Right lobe of liver (tissue), 6 donors: ENCODE data around the gene POLR2I. TPM values are rescaled to one million over a fixed set of nuclear protein-coding genes. Genes with fewer than 3 reads are reported as not detected.

Experiments
- ATAC-seq, 4 donors: fragments of 200-7000 bp; cut with Tn5 transposase; one replicate each; pipeline ENCODE4 v1.9.1; 2020; ENCODE audit warnings: mild to moderate bottlenecking in 4 of 4, moderate library complexity in 4 of 4
- DNase-seq, 3 donors: peaks; one replicate each; pipeline ENCODE4 v3.0.0-alpha.2; 2020
- H3K27ac ChIP-seq, 3 donors: fragments of 200-600 bp; one replicate each; pipeline ENCODE4 v1.8.0; 2022
- H3K27me3 ChIP-seq, 2 donors: fragments of 200-600 bp; one replicate each; pipeline ENCODE4 v1.8.0; 2022
- H3K36me3 ChIP-seq, 4 donors: fragments of 200-600 bp; sonication (generic) in 1 of 4; one replicate each; pipeline versions ENCODE4 v1.5.1 to v1.8.0; 2017 to 2022; ENCODE audit warnings: control low read depth in 1 of 4
- H3K4me1 ChIP-seq, 4 donors: fragments of 200-600 bp; sonication (generic) in 1 of 4; one replicate each; pipeline versions ENCODE4 v1.5.1 to v1.8.0; 2017 to 2022; ENCODE audit warnings: control low read depth in 1 of 4
- H3K4me3 ChIP-seq, 3 donors: fragments of 200-600 bp; one replicate each; pipeline ENCODE4 v1.8.0; 2022
- H3K9me3 ChIP-seq, 4 donors: fragments of 200-600 bp; sonication (generic) in 1 of 4; one replicate each; pipeline versions ENCODE4 v1.5.1 to v1.8.0; 2017 to 2022; ENCODE audit warnings: control low read depth in 1 of 4
- POLR2A ChIP-seq: fragments of 450-650 bp; IDR thresholded peaks from one replicate; pipeline ENCODE4 v1.6.1; 2017; ENCODE audit warnings: antibody characterized with exemption, mild to moderate bottlenecking
- WGBS: methylation state at CpG from one replicate; pipeline ENCODE4 v1.1.6; 2018; ENCODE audit warnings: low coverage, low lambda C conversion rate; ENCODE audit not compliant: insufficient coverage; ENCODE audit errors: missing lambda C conversion rate; 5-methylcytosine and 5-hydroxymethylcytosine counted together
- intact Hi-C, 2 donors: fragments of 100-400 bp; cut with DNase I; formaldehyde crosslinking; loops; one replicate each; pipeline versions ENCODE4 v1.11.2 to v1.14.1; 2022
- long read RNA-seq: library from polyadenylated mRNA; unstranded; transcript quantifications from one replicate; pipeline ENCODE4 v2.0.0, GENCODE V29; 2019
- total RNA-seq, 6 experiments: library from RNA; depleted of rRNA in 2 of 6; stranded (reverse); fragments of >200 nt in 2 of 6; fragmentation: NEBNext Ultra II Directional in 3 of 6; extraction: Animal tissue kit (Norgen Biotek cat#: 25700) in 3 of 6; gene quantifications; one replicate each; pipeline versions ENCODE4 v1.1.0 to v1.2.4, GENCODE V29; 2016 to 2023
- TF ChIP-seq, protein P1 (sequence below), 4 donors: fragments of 200-600 bp in 3 of 4; fragments of 450-650 bp in 1 of 4; IDR thresholded peaks; one replicate each; pipeline versions ENCODE4 v1.5.1 to v1.8.0; 2016 to 2022; ENCODE audit warnings: antibody characterized with exemption in 4 of 4, mild to moderate bottlenecking in 2 of 4
- donor health status: DM: no; HTN: yes; CAD: no.
- donor health status: DM: no; HTN: no; CAD: no.
- donor health status: DM: no; HTN: no; CAD: no.
- donor health status: DM: no; HTN: yes; CAD: no.
- donor health status: DM: no; HTN: yes; CAD: no.

POLR2I gene
- 10 to 100 TPM; 27.3 to 34.4 (median 29.9) TPM for total RNA-seq
- long read RNA-seq, transcript POLR2I-201 (6 exons, 913 nt), result major isoform, 29 of 31 reads
- long read RNA-seq, partial matches to known transcripts, result 0 of 31 reads
- long read RNA-seq, other reads (novel, unspliced or antisense), result 1 of 31 reads

DNA sequence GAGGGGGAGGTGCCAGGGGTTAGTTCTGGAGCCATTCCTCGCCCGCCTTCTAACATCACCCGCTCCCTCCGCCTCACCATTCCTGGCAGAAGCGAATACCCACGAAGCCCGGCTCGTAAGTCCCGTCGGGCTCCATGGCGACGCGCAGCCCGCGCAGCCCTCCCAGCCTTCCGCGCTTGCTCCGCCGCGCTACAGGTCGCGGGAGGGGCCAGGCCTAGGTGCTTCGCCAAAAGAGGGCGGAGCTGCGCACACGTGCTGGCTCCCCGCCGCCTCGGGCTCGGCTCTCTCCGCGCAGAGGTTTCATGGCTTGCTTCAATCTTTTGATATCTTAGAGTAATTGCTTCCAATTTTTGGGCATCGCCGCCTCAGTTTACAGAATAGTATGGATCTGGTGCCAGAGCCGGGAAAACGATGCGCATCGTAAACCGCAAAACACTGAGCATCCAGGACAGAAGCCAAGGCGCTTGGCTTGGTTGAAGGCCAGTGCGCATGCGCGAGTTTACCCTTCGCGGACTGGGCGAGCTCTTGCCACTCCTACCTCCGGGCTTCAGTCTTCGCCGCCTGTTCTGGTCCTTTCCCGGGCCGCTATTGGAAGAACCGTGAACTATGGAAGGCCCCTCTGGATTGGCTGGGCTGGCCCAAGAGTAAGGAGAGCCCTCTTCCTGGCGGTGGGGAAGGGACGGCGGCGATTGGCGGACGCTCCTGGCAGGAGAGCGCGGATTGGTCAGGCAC lies at the start of gene POLR2I:
TSS of gene POLR2I (minus strand) at position 155 of the 732 bp plus-strand sequence. CDS start at position 136, 19 bp downstream.
- peak; percentile 91 to 96 (median 92) for ATAC-seq
- peak; percentile 99 to 100 (median 100) for DNase-seq
- H3K4me3 ChIP-seq, result peak within 1 kb of the TSS; percentile 84 to 91 (median 88)
- peak within 1 kb of the TSS; percentile 56 to 73 (median 59) for H3K27ac ChIP-seq
- TF ChIP-seq, protein P1, sequence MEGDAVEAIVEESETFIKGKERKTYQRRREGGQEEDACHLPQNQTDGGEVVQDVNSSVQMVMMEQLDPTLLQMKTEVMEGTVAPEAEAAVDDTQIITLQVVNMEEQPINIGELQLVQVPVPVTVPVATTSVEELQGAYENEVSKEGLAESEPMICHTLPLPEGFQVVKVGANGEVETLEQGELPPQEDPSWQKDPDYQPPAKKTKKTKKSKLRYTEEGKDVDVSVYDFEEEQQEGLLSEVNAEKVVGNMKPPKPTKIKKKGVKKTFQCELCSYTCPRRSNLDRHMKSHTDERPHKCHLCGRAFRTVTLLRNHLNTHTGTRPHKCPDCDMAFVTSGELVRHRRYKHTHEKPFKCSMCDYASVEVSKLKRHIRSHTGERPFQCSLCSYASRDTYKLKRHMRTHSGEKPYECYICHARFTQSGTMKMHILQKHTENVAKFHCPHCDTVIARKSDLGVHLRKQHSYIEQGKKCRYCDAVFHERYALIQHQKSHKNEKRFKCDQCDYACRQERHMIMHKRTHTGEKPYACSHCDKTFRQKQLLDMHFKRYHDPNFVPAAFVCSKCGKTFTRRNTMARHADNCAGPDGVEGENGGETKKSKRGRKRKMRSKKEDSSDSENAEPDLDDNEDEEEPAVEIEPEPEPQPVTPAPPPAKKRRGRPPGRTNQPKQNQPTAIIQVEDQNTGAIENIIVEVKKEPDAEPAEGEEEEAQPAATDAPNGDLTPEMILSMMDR (IDR thresholded peaks at IDR 0.05), result no peak
- TF ChIP-seq POLR2A, result peak; percentile 53
- 0% methylated on average over 9 of the region's 60 CpGs for WGBS
- H3K4me1 ChIP-seq, result peaks cover 0 to 12% (median 3%) of the 10 kb centered on the region in 4 donors
- H3K27me3 ChIP-seq, result no peaks in the 10 kb centered on the region
- H3K36me3 ChIP-seq, result peaks cover 0 to 12% (median 0%) of the 10 kb centered on the region in 4 donors
- intact Hi-C loops, result loop anchor here in 1 of 2 donors (10.0 kb wide), 1 partner anchor 50 kb away; no protein-coding TSS in a partner anchor
- no peaks in the 10 kb centered on the region for H3K9me3 ChIP-seq

DNA sequence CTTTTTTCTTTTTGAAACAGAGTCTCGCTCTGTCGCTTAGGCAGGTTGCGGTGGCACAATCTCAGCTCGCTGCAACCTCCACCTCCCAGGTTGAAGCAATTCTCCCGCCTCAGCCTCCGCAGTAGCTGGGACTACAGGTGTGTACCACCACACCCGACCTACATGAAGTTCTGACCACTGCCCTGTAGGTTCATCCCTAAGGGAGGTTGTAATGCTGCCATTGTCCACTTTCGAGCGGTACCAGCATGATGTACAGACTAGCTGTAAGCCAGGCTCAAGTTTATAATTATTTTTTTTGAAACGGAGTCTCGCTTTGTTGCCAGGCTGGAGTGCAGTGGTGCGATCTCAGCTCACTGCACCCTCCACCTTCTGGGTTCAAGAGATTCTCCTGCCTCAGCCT lies 49.1 kb upstream of the POLR2I start:
- 98% methylated on average over 8 of the region's 12 CpGs for WGBS
- Histone ChIP-seq H3K27me3 (no peaks in the 10 kb centered on the region), H3K36me3 (no peaks in the 10 kb centered on the region), H3K9me3 (no peaks in the 10 kb centered on the region), H3K4me1 (no peaks in the 10 kb centered on the region), H3K27ac (no peak overlapping the region), H3K4me3 (no peak overlapping the region)
- DNase-seq, result no peak
- intact Hi-C loops, result no loop called here
- ATAC-seq, result no peak
- TF ChIP-seq, protein P1 (IDR thresholded peaks at IDR 0.05), result no peak

DNA sequence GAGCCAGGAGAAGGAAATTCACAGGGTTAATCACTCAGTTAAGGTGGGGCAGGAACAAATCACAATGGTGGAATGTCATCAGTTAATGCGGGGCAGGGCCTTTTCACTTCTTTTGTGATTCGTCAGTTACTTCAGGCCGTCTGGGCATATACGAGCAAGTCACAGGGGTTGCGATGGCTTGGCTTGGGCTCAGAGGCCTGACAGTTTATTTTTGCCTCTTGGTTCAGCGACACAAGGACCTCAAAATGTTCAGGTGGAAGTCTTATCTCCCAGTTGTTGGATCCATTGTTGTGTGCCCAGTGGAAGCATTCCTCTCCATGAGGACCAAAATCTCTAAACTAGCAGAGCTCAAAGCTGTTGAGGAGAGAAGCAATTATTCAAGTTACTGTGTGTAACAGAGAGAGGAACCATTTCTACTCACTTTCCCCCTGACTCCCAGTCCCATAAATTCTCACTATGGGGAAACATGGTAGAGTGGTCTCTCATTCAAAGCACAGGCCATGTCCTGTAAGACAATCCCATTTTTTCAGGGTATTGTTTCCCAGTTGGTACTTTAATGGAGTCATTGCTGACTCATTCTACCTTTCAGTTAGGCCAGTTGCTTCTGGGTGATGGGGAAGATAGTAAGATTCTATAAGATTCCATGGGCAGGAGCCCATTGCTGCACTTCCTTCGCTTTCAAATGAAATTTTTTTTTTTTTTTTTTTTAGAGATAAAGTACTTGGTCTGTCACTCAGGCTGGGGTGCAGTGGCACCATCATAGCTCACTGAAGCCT lies 46.3 kb upstream of the POLR2I start:
- H3K9me3 ChIP-seq, result no peaks in the 10 kb centered on the region
- H3K27me3 ChIP-seq, result no peaks in the 10 kb centered on the region
- no peak for TF ChIP-seq POLR2A
- TF ChIP-seq, protein P1 (IDR thresholded peaks at IDR 0.05), result no peak
- no peaks in the 10 kb centered on the region for H3K36me3 ChIP-seq
- no peaks in the 10 kb centered on the region for H3K4me1 ChIP-seq
- no peak for ATAC-seq
- intact Hi-C loops, result no loop called here
- H3K4me3 ChIP-seq, result no peak overlapping the region
- H3K27ac ChIP-seq, result no peak overlapping the region
- 82% methylated on average over 7 of the region's 7 CpGs for whole genome bisulfite sequencing
- no peak for DNase-seq

GRCh38 chr19:36153126-36153525 lies 38.5 kb upstream of the POLR2I start:
- peak in 1 of 3 donors; percentile 9 for DNase-seq
- ATAC-seq, result no peak
- Histone ChIP-seq H3K27me3 (no peaks in the 10 kb centered on the region), H3K36me3 (peaks cover 0 to 21% (median 12%) of the 10 kb centered on the region in 4 donors), H3K4me1 (no peaks in the 10 kb centered on the region), H3K9me3 (no peaks in the 10 kb centered on the region), H3K4me3 (no peak overlapping the region), H3K27ac (peak overlapping the region in 1 of 3 donors; percentile 64)
- 96% methylated on average over 7 of the region's 10 CpGs for WGBS
- intact Hi-C loops, result no loop called here
- TF ChIP-seq POLR2A, result no peak
- TF ChIP-seq, protein P1 (IDR thresholded peaks at IDR 0.05), result no peak
